ENCODE data around the gene ARHGAP8.

ARHGAP8 gene

GRCh38 chr22:44707752-44708151 is 44.6 kb upstream of the ARHGAP8 start:
- no peak overlapping the region for H3K4me3 ChIP-seq (ENCODE audit: low read length)
- DNase-seq (ENCODE audit: low read depth): peak; percentile 33
- TF ChIP-seq CTCF (conservative IDR thresholded peaks at IDR 0.05; ENCODE audit: low read length): no peak

GRCh38 chr22:44709881-44710392 is 42.4 kb upstream of the ARHGAP8 start:
- no peak for DNase-seq (ENCODE audit: low read depth)
- no peak for TF ChIP-seq CTCF (conservative IDR thresholded peaks at IDR 0.05; ENCODE audit: low read length)
- no peak overlapping the region for H3K4me3 ChIP-seq (ENCODE audit: low read length)

- TF ChIP-seq CTCF (conservative IDR thresholded peaks at IDR 0.05; ENCODE audit: low read length): no peak
- no peak for DNase-seq (ENCODE audit: low read depth)
- H3K4me3 ChIP-seq (ENCODE audit: low read length): no peak overlapping the region
Observed at GRCh38 chr22:44710474-44711240, 41.7 kb upstream of the ARHGAP8 start.

- DNase-seq (ENCODE audit: low read depth): no peak
- no peak for TF ChIP-seq CTCF (conservative IDR thresholded peaks at IDR 0.05; ENCODE audit: low read length)
- H3K4me3 ChIP-seq (ENCODE audit: low read length): no peak overlapping the region
Observed at GRCh38 chr22:44711241-44711560, 41.2 kb upstream of the ARHGAP8 start.

DNA sequence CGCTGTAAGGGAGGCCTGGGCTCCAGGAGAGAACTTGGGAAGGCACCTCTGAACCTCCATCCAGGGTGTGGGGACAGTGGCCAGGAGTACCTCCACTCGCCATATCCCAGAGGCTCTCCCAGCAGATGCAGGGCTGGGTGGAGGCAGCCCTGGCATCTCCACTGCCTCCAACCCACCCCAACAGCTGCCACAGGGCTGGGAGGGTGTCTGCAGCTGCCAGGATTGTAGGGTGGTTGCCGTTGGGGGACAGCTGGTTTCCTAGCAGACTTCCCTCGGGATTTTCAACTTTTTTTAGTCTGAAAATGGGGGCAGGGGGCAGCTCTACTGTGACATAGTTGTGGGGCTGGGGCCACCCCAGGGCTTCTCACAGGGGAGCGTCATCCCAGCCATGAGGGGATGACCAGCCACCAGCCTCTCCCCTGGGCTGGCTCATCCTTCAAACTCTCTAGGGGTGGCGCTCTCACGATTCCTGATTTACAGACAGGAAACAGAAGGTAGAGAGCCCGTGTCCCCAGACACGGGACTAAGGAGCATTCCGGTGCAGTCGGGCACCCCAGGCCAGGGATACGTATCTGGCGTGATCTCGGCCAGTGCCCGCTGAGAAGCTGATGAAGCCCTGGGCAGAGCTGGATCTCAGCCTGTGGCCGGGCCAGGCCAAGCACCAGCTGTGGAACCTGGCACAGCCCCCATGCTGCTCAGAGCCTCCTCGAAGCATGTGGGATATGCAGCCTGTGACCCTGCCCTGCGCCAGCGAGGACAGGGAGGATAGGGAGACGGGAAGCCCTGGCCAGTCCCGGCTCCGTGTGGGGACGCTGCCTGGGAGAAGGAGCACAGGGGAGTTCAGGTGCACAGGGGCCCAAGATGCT is 40.5 kb upstream of the ARHGAP8 start:
- no peak overlapping the region for H3K4me3 ChIP-seq (ENCODE audit: low read length)
- TF ChIP-seq CTCF (conservative IDR thresholded peaks at IDR 0.05; ENCODE audit: low read length): no peak
- peak; percentile 54 for DNase-seq (ENCODE audit: low read depth)

GRCh38 chr22:44712962-44713361 is 39.4 kb upstream of the ARHGAP8 start:
- H3K4me3 ChIP-seq (ENCODE audit: low read length): no peak overlapping the region
- TF ChIP-seq CTCF (conservative IDR thresholded peaks at IDR 0.05; ENCODE audit: low read length): no peak
- DNase-seq (ENCODE audit: low read depth): no peak

Measured in AG10803 (cell line).